GF-D8 (cell line): ENCODE data around the gene VCPKMT.
"Not testable (repeated sequence)": the region's sequence is repeated elsewhere in the genome, so short reads cannot be mapped to it uniquely, and the experiment has no call there.

ENCODE experiments used
- DNase-seq: peaks from one replicate; lab custom pipeline; 2025; lab: John Stamatoyannopoulos, UW

The VCPKMT gene

GRCh38 chr14:50092006-50092555 lies 24.3 kb downstream of the VCPKMT start:
- no peak for DNase-seq

GRCh38 chr14:50091240-50091913 lies 25.0 kb downstream of the VCPKMT start:
- DNase-seq = no peak

- no peak for DNase-seq
Measured at GRCh38 chr14:50089208-50089607, 27.2 kb downstream of the VCPKMT start.

- DNase-seq = no peak
Measured at GRCh38 chr14:50088731-50089130, 27.6 kb downstream of the VCPKMT start.

GRCh38 chr14:50088117-50088515 lies 28.3 kb downstream of the VCPKMT start:
- no peak for DNase-seq

GRCh38 chr14:50087341-50088116 lies 28.8 kb downstream of the VCPKMT start:
- DNase-seq = no peak

GRCh38 chr14:50086321-50086711 lies 30.1 kb downstream of the VCPKMT start:
- DNase-seq = no peak

- no peak for DNase-seq
Measured at GRCh38 chr14:50085570-50086320, 30.6 kb downstream of the VCPKMT start.

- no peak for DNase-seq
Measured at GRCh38 chr14:50084666-50085065, 31.7 kb downstream of the VCPKMT start.

GRCh38 chr14:50083467-50084337 lies 32.7 kb downstream of the VCPKMT start:
- no peak for DNase-seq

GRCh38 chr14:50082784-50083466 lies 33.4 kb downstream of the VCPKMT start:
- no peak for DNase-seq

- DNase-seq = no peak
Measured at GRCh38 chr14:50082308-50082742, 34.0 kb downstream of the VCPKMT start.

GRCh38 chr14:50079103-50079502 lies 37.3 kb downstream of the VCPKMT start:
- not testable (repeated sequence) for DNase-seq

- DNase-seq = not testable (repeated sequence)
Measured at GRCh38 chr14:50073663-50074062, 42.7 kb downstream of the VCPKMT start.

- DNase-seq = no peak
Measured at GRCh38 chr14:50072395-50072794, 44.0 kb downstream of the VCPKMT start.

GRCh38 chr14:50070840-50071548 lies 45.4 kb downstream of the VCPKMT start:
- DNase-seq = no peak

GRCh38 chr14:50070230-50070629 lies 46.1 kb downstream of the VCPKMT start:
- DNase-seq = no peak

GRCh38 chr14:50069325-50069724 lies 47.0 kb downstream of the VCPKMT start:
- no peak for DNase-seq

- DNase-seq = no peak
Measured at GRCh38 chr14:50068496-50068895, 47.9 kb downstream of the VCPKMT start.
